GM20431 (cell line): Measurements from ENCODE around the gene CTXND2.
"Not testable (repeated sequence)": the region's sequence is repeated elsewhere in the genome, so short reads cannot be mapped to it uniquely, and the experiment has no call there.

Experiments
- in situ Hi-C: fragments of 300-500 bp; cut with MseI, MboI; formaldehyde crosslinking; loops from one replicate; pipeline ENCODE4 v1.15.0; 2020; ENCODE audit warnings: low sequenced_read_pairs; ENCODE audit not compliant: unreplicated experiment

Gene CTXND2

DNA sequence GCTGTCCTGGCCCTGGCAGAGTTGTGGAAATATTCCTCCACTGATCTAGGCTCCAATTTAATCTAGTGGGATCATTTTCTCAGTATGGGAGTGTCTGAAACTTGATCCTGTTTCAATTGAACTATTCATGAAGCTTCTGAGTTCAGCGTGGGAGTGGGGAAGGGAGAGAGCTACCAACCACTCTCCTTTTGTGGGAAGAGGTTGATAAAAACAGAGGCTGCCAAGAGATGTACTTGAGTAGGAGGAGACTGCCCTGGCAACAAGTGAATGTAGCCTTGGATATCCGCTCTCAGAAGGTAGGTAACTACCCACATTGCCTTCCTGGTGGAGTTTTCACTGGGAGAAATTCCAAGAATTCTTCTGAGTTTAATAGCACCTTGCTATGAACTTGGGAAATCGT, at the start of gene CTXND2:
Gene CTXND2, plus strand, starts transcription at position 119 of the 400 bp plus-strand sequence. CDS start 25,179 bp downstream, outside the sequence.
- in situ Hi-C loops, result no loop called here

DNA sequence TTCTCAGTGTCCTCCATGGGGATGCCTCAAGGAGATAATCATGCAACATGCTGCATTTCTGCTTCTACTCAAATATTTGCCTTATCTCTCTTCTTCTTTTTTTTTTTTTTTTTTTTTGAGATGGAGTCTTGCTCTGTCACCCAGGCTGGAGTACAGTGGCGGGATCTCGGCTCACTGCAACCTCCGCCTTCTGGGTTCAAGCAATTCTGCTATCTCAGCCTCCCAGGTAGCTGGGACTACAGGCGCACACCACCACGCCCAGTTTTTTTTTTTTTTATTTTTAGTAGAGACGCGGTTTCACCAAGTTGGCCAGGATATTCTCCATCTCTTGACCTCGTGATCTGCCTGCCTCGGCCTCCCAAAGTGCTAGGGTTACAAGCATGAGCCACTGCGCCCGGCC, 46.1 kb upstream of the CTXND2 start:
- in situ Hi-C loops, result not testable (repeated sequence)

DNA sequence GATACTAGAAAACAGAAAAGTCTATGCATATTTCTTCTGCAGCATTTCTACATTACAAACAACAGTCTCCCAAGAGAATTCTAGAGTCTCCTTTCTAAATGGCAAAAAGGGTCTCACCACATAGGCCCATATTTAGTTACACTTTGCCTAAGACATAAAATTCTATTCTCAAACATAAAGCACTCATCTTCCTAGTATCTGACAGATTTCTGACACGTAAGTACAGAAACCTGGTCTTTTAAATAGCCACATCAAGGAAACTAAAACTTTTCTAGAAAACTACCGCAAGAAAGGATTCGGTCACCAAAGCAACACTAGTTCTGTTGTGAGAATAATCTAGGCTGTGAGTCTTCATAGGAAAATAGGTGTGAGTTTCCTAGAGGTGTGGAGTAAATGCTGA, 45.3 kb upstream of the CTXND2 start:
- in situ Hi-C loops, result no loop called here

DNA sequence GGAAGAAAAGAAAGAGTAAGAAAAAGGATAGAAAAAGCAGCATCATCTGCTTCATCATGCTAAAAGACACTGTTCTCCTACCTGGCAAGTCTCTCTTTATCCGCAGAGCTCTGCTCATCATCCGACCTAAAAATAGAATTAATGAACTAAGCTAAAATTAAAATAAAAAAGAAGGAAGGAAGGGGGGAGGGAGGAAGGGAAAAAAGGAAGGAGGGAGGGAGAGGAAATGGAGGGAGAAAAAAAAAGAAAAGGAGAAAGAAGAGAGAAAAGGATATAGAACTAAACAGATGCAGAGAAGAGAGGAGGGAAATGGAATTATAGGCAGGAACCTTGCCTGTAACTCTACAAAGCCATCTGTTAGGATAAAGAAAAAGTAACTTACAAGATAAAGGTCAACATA, 44.6 kb upstream of the CTXND2 start:
- in situ Hi-C loops, result no loop called here

DNA sequence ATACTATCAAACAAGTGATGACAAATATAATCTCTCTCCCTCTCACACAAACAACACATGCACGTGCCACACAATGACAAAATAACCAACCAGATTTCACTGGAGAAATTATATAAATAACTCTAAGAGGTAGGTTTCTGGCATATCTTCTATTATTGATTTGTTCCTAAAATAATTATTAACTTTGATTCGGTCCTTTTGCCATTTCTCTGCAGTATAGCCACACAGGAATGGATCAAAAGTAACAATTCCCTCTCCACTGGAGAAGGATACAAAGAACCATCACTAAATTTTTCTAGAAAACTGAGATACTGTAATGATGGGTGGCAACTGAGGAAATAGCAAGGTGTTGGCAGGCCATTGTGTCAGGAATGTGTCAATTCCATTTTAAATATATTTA, 44.0 kb upstream of the CTXND2 start:
- in situ Hi-C loops, result no loop called here

DNA sequence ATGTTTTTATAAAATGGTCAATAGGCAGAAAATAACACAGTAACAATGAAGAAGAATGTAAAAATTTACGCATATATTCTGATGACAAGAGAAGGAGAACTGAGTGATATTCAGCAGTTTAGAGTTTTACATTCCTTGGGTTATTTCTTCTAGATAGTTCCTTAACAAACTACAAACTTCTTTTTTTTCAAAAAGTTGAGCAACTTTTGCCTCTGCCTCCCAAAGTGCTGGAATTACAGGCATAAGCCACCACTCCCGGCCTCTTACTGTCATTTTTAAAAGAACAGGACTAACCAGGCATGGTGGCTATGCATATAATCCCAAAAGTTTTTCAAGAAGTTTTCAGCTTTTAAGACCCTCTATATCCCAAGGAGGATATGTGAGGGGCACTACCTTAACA, 43.5 kb upstream of the CTXND2 start:
- in situ Hi-C loops, result no loop called here

DNA sequence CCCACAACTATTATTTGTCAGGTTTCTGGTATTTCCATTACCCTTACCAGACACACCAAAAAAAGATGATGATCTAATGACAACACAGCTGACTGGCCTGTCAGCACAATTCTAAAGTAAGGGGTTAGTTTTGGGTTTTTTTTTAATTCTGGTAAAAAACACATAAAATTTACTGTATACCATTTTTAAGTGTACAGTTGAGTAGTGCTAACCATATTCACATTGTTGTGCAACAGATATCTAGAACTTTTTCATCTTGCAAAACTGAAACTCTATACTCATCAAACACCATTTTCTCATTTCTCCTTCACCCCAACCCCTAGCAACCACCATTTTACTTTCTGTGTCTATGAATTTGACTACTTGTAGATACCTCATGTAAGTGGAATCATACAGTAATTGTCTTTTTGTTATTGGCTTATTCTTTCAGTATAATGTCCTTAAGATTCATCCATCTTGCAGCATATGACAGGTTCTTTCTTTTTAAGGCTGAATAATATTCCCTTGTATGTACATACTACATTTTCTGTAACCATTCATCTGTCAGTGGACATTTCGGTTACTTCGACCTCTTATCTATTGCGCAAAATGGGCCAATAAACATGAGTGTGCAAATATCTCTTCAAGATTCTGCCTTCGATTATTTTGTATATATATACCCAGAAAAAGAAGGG, 40.3 kb upstream of the CTXND2 start:
- in situ Hi-C loops, result no loop called here

DNA sequence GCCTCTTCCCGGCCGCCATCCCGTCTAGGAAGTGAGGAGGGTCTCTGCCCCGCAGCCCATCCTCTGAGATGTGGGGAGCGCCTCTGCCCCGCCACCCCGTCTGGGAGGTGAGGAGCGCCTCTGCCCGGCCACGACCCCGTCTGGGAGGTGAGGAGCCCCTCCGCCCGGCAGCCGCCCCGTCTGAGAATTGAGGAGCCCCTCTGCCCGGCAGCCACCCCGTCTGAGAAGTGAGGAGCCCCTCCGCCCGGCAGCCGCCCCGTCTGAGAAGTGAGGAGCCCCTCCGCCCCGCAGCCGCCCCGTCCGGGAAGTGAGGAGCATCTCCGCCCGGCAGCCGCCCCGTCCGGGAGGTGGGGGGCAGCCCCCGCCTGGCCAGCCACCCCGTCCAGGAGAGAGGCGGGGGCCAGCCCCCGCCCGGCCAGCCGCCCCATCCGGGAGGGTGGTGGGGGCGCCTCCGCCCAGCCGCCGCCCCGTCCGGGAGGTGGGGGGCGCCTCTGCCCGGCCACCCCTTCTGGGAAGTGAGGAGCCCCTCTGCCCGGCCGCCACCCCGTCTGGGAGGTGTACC, 36.1 kb upstream of the CTXND2 start:
- in situ Hi-C loops, result not testable (repeated sequence)

DNA sequence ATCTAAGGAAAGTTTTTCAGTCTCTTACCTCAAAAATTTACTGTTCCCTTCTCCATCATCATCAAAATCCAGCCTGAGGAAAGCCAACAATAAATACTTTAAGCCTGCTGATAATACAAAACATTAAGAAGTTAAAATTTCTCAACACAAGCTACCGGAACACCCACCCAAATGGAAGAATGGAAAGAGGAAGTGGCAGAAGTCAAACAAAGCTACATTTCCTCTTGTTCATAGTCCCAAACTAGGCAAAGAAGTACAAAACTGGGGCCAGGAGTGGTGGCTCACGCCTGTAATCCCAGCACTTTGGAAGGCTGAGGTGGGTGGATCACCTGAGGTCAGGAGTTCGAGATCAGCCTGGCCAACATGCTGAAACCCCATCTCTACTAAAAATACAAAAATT, 34.2 kb upstream of the CTXND2 start:
- in situ Hi-C loops, result not testable (repeated sequence)

GRCh38 chr1:150863724-150864123, 23.2 kb upstream of the CTXND2 start:
- in situ Hi-C loops, result no loop called here

DNA sequence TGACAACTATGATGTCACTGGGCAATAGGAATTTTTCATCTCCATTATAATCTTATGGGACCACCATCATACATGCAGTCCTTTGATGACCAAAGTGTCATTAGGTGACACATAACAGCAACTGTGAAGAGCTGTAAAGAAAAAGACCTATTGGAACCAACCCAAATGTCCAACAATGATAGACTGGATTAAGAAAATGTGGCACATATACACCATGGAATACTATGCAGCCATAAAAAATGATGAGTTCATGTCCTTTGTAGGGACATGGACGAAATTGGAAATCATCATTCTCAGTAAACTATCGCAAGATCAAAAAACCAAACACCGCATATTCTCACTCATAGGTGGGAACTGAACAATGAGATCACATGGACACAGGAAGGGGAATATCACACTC, 22.7 kb upstream of the CTXND2 start:
- in situ Hi-C loops, result not testable (repeated sequence)

DNA sequence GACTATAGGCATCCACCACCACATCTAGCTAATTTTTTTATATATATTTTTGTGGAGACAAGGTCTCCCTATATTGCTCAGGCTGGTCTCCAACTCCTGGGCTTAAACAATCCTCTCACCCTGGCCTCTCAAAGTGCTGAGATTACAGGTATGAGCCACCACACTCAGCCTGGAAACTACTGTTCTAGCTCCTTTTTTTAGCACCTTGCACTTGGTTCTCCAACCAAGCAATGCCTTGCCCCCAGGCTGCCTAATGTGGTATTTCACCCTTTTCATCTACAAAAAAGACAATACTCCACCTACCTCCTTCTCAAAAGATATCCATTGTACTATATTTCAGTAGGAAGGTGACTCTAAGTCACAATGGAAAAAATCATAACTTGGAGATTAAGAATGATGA, 17.3 kb upstream of the CTXND2 start:
- in situ Hi-C loops, result no loop called here

DNA sequence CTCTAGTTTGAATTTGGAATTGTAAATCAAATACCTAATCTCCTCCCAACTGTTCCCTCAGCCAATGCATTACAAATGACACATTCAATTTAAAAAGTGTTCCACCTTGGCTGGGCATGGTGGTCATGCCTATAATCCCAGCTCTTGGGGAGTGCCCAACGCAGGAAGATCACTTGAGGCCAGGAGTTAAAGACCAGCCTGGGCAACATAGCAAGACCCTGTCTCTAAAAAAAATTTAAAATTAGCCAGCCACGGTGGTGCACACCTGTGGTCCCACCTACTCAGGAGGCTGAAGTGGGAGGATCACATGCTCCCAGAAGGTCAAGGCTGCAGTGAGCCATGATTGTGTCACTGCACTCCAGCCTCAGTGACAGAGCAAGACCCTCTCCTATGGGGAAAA, 14.4 kb upstream of the CTXND2 start:
- in situ Hi-C loops, result no loop called here

DNA sequence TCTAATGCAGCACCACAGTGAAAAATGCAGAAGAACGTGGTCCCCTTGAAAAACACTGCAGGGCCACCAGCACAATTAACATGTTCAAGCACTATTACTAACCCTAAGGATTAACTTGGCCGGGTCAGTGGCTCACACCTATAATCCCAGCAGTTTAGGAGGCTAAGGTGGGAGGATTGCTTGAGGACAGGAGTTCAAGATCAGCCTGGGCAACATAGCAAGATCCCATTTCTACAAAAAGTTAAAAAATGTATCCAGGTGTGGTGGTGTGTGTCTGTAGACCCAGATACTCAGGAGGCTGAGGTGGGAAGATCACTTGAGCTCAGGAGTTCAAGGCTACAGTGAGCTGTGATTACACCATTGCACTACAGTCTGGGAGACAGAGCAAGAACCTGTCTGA, 13.4 kb upstream of the CTXND2 start:
- in situ Hi-C loops, result no loop called here

- in situ Hi-C loops, result no loop called here
These were observed 12.3 kb upstream of the CTXND2 start for GRCh38 chr1:150874455-150875196.

DNA sequence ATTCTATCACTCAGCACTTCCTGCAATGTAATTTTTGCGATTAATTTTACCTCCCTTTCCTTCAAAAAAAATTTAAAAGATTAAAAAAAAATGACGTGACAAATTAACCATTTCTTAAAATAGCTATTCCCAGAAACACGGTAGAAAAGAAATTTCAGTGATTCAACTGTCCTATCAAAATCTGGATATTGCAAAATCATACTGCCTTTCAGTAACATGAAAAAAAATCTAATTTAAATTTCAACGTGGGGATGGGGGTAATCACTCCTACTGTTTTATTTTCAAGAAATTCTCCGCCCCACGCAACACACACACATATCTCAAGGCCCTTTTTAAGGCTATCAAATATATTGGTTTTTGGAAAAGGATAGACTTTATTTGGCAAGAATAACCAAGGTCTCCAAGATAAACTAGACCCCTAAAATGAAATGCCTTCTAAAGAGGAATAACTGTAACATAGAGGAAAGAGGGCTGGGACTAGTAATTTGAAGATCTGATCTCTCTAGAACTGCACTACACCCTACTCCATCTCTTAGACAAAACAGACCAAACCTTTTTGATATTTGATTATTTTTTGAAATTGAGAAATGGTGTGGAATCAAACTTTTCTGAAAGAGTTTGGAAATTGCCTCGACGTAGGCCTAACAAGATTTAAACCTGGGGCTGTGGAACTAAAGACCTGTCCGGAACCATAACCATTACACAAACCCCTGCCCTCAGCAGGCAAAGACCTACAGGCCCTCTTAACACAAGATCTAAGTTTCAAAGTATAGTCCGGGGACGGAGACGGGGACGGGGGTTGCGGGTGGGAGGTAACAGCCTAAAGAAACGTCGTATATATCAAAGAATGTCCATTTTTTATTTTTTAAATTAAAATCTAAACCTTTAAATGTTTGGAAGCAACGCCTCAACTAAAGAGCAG, 11.5 kb upstream of the CTXND2 start:
- in situ Hi-C loops, result no loop called here

- in situ Hi-C loops, result no loop called here
These were observed 10.8 kb upstream of the CTXND2 start for GRCh38 chr1:150876119-150876454.

DNA sequence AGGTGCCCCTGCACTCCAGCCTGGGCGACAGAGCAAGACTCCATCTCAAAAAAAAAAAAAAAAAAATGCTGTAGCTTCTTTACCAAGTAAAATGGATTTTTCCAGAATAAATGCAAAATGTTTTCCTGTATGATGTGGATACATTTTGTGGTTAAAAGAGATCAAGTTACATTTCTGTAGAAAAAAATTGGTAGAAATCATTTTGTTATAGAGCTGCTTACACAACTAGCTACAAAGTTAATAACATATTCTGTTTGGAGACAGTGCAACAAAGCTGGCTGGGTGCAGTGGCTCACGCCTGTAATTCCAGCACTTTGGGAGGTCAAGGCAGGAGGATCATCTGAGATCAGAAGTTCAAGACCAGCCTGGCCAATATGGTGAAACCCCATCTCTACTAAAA, 8.0 kb upstream of the CTXND2 start:
- in situ Hi-C loops, result not testable (repeated sequence)

GRCh38 chr1:150881331-150882070, 5.4 kb upstream of the CTXND2 start:
- in situ Hi-C loops, result no loop called here

- in situ Hi-C loops, result not testable (repeated sequence)
These were observed 3.8 kb upstream of the CTXND2 start for GRCh38 chr1:150883121-150883520.
